GM12875 (cell line): ENCODE results near the gene NOX4.
"Not testable (repeated sequence)": the region's sequence is repeated elsewhere in the genome, so short reads cannot be mapped to it uniquely, and the experiment has no call there.

Experiments used
- H3K4me3 ChIP-seq: one replicate; pipeline ENCODE4 v1.5.1; 2011; ENCODE audit warnings: low read depth, low read length, control low read depth
- TF ChIP-seq, protein P1 (sequence below): IDR thresholded peaks from 2 replicates; pipeline ENCODE4 v1.5.1; 2011; ENCODE audit warnings: low read depth, mild to moderate bottlenecking, control low read depth, inconsistent platforms, low read length, moderate library complexity, borderline replicate concordance; ENCODE audit not compliant: insufficient read depth

Gene NOX4

GRCh38 chr11:89327885-89328284, 163.3 kb downstream of the NOX4 start:
- TF ChIP-seq, protein P1, sequence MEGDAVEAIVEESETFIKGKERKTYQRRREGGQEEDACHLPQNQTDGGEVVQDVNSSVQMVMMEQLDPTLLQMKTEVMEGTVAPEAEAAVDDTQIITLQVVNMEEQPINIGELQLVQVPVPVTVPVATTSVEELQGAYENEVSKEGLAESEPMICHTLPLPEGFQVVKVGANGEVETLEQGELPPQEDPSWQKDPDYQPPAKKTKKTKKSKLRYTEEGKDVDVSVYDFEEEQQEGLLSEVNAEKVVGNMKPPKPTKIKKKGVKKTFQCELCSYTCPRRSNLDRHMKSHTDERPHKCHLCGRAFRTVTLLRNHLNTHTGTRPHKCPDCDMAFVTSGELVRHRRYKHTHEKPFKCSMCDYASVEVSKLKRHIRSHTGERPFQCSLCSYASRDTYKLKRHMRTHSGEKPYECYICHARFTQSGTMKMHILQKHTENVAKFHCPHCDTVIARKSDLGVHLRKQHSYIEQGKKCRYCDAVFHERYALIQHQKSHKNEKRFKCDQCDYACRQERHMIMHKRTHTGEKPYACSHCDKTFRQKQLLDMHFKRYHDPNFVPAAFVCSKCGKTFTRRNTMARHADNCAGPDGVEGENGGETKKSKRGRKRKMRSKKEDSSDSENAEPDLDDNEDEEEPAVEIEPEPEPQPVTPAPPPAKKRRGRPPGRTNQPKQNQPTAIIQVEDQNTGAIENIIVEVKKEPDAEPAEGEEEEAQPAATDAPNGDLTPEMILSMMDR, result no peak
- no peak overlapping the region for H3K4me3 ChIP-seq

DNA sequence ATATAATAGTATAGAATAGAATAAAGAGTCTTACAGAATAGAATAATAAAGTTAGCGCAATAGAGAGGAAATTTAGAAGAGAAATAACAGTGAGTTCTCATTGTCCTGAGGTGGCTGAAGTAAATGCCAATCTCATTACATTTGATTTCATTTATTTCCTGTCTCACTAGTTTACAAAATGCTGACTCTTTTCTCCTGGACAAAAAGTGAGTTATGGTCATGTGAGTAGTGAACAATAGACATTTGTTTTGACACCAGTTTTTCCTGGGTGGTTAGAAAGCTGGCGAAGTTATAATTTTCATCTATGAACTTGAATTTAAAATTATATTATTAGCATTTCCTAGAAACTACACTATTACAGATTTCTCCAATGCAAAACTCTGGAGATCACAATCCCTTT, 169.8 kb downstream of the NOX4 start:
- no peak overlapping the region for H3K4me3 ChIP-seq
- TF ChIP-seq, protein P1, result no peak

DNA sequence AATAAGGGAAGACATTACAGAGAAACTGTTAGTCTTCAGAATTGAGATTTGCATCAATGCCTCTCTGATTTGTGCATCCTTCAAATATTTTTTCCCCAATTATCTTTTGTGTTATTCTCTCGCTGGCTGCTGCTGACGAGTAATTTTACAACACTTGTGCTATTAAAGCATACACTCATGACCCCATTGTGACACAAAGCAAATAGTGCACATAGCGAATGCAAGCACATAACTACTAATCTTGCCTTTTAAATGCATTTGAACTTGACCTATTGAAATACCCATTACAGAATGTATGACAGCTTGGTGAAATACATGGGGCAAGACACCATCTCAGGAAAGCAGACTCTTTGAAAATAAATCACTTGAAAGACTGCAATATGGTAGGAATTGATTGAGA, 180.6 kb downstream of the NOX4 start:
- not testable (repeated sequence) for H3K4me3 ChIP-seq

DNA sequence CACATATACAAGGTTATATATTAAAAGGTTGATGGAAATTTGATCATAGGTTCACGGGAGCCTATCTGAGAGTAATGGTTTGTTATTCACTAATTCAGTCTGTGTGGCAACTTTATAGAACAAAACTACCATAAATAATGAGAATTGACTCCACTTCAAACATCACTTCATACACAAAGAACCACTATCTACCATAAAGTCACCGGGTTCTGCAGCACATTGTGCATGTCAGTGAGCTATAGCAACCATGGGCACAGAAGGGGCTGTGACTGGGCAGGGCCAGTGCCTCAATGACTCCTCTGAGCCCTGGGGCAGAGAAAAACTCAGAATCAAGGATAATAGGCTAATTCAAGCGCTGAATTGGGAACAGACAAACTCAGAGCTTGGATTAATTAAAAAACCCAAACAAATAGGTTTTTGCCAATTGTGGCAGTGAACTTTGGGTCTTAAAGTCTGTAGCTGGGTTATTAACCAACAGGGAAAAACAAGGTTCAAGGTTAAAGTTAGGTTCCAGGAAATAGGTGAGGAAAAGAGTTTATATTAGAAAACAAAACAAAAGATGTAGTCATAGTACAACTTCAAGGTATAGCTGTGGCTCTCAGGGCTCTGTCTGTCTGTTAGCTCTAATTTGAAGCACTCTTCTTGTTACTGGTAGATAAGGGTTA, 181.7 kb downstream of the NOX4 start:
- H3K4me3 ChIP-seq, result not testable (repeated sequence)

GRCh38 chr11:89308272-89308671, 182.9 kb downstream of the NOX4 start:
- not testable (repeated sequence) for H3K4me3 ChIP-seq

DNA sequence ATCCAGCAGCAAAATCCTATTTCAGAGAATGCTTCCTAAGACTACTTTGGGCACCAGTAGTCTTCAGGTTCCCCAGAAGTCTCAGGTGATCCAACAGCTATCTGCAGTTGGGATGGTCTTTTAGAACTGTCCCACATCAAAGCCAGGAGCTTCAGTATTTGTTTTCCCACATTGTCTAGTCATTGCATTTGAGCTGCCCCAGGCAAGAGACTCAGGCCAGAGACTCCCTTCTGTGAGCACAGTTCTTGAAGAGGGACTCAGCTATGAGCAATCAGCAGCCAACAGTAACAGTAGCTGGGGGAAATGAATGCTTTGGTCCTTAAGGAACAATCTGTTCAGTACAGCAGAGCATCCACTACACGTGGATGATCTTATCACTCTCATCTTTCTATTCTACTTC, 188.1 kb downstream of the NOX4 start:
- H3K4me3 ChIP-seq, result not testable (repeated sequence)

DNA sequence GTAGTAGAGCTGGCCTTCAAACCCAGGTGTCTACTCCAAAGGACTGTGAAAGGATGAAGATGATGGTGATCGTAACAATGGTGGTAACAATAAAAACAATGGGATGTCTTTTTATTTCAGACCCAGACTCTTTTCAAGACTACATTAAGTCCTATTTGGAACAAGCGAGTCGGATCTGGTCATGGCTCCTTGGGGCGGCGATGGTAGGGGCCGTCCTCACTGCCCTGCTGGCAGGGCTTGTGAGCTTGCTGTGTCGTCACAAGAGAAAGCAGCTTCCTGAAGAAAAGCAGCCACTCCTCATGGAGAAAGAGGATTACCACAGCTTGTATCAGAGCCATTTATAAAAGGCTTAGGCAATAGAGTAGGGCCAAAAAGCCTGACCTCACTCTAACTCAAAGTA, 196.2 kb downstream of the NOX4 start:
- H3K4me3 ChIP-seq, result not testable (repeated sequence)

- TF ChIP-seq, protein P1, result no peak
- H3K4me3 ChIP-seq, result no peak overlapping the region
Observed at GRCh38 chr11:89293965-89294679, 197.1 kb downstream of the NOX4 start.

DNA sequence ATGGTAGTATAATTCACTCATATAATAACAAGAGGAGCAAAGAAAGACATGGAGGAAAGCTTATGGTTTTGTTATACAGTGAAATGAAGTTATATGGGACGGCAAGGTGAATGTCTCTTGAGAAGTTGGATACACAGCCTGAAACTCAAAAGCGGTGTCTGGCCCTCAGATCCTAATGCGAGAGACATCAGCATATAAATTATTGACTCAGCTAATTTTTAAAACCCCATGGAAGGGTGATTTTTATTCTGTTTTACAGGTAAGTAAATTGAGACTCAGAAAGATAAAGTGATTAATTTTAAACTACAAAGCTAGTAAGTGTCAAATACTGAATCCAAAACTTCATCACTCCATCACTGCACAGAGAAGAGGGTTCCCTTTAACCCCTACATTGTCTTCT, 203.2 kb downstream of the NOX4 start:
- not testable (repeated sequence) for H3K4me3 ChIP-seq

DNA sequence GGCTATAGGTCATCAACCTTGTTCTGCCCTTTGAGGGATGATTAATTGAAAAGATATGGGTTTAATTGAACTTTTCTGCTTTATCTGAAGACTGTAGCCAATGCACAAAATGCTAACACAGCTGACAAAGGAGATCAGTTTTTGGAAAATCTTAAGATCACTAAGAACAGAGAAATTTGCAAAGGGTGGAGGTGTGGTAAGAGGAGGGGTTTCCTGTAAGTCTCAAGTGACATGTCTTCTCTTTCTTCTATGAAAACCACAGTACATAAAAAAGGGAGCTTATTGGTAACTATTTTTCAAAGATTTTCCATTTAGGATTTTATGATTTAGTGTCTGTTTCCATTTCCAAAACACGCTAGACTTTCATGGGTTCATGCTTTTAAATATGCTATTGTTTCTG, 204.6 kb downstream of the NOX4 start:
- H3K4me3 ChIP-seq, result not testable (repeated sequence)

DNA sequence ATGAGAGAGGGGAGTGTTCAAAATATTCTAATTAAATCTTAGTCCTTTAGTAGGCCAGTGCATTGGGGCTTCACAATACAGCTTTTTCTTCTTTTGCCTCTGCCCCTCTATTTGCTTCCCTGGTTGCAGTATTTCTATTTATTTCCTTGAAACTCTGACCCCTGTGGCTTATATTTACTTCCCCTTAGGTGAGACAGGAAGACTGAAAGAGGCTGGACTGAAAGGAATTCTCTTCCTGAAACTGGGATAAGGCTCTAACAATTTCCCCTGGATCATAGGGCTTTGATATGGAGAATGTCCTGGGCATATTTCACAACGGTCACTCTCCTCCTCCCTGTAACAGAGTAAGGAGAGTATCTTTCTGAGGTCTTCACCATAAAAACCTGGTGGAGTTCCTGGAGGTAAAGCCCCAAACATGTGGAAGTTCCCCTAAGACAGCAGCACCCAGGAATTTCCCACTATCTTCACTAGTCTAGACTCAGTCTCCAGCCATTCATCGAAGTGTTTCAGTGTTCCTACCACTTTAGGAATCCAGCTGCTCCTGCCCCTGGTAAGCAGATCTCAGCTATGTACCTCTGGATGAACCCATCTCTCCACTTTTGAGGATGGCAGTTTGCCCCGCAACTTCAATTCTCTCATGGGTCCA, 210.0 kb downstream of the NOX4 start:
- H3K4me3 ChIP-seq, result not testable (repeated sequence)

GRCh38 chr11:89279176-89279575, 212.0 kb downstream of the NOX4 start:
- TF ChIP-seq, protein P1, result no peak
- no peak overlapping the region for H3K4me3 ChIP-seq
